Stimulated activated CD8-positive, alpha-beta memory T cell treated with anti-CD3 and anti-CD28 coated beads, Interleukin-4, amount 100 ng/mL, for 1 hour (primary cell): Measurements from ENCODE around the gene SLC22A31.
A peak's percentile ranks its signal among the peaks of the same experiment; 100 is the strongest.

ENCODE experiments used
- DNase-seq, 2 donors: peaks; one replicate each; pipeline ENCODE4 v3.0.0-alpha.2; 2020; ENCODE audit warnings: low read depth in 2 of 2, low spot score in 1 of 2

The SLC22A31 gene

GRCh38 chr16:89179656-89180315 lies 20.6 kb downstream of the SLC22A31 start:
- DNase-seq: no peak

GRCh38 chr16:89179148-89179484 lies 21.2 kb downstream of the SLC22A31 start:
- no peak for DNase-seq

- DNase-seq: no peak
These were observed 21.7 kb downstream of the SLC22A31 start for GRCh38 chr16:89178453-89179147.

GRCh38 chr16:89177501-89177900 lies 22.8 kb downstream of the SLC22A31 start:
- DNase-seq: no peak

GRCh38 chr16:89176717-89177116 lies 23.6 kb downstream of the SLC22A31 start:
- no peak for DNase-seq

- DNase-seq: no peak
These were observed 24.1 kb downstream of the SLC22A31 start for GRCh38 chr16:89176147-89176690.

- DNase-seq: no peak
These were observed 24.8 kb downstream of the SLC22A31 start for GRCh38 chr16:89175280-89176146.

GRCh38 chr16:89174877-89175276 lies 25.5 kb downstream of the SLC22A31 start:
- no peak for DNase-seq

- no peak for DNase-seq
These were observed 26.1 kb downstream of the SLC22A31 start for GRCh38 chr16:89174055-89174827.

- DNase-seq: no peak
These were observed 27.0 kb downstream of the SLC22A31 start for GRCh38 chr16:89173174-89173921.

- no peak for DNase-seq
These were observed 27.7 kb downstream of the SLC22A31 start for GRCh38 chr16:89172528-89173173.

GRCh38 chr16:89172171-89172527 lies 28.2 kb downstream of the SLC22A31 start:
- no peak for DNase-seq

GRCh38 chr16:89171216-89172170 lies 28.8 kb downstream of the SLC22A31 start, which contains the start of gene CDH15:
CDH15 (plus strand) TSS chr16:89171748; CDS start chr16:89171832, 84 bp downstream.
- DNase-seq: peak; percentile 76 to 84

- no peak for DNase-seq
These were observed 29.8 kb downstream of the SLC22A31 start for GRCh38 chr16:89170346-89171215.

- DNase-seq: no peak
These were observed 30.6 kb downstream of the SLC22A31 start for GRCh38 chr16:89169778-89170177.

GRCh38 chr16:89168381-89169189 lies 31.8 kb downstream of the SLC22A31 start:
- DNase-seq: no peak
